GM12874 (cell line): ENCODE data around the gene HOXA11.

Experiments used
- CTCF ChIP-seq: IDR thresholded peaks from 2 replicates; pipeline ENCODE4 v1.5.1; 2011; ENCODE audit warnings: low read depth, mild to moderate bottlenecking, control low read depth, low read length, moderate library complexity; ENCODE audit not compliant: insufficient read depth

HOXA11 gene

GRCh38 chr7:27144781-27145164 is 40.3 kb downstream of the HOXA11 start:
- TF ChIP-seq CTCF = no peak

GRCh38 chr7:27143950-27144780 is 40.9 kb downstream of the HOXA11 start:
- TF ChIP-seq CTCF = no peak

- peak; percentile 73 for TF ChIP-seq CTCF
These were observed 41.7 kb downstream of the HOXA11 start, which contains the start of gene HOXA5 for GRCh38 chr7:27143023-27143949. Gene HOXA5 (minus strand): TSS chr7:27143681. CDS start chr7:27143607, 74 bp downstream.

- TF ChIP-seq CTCF = no peak
These were observed 42.4 kb downstream of the HOXA11 start for GRCh38 chr7:27142580-27143022.

- no peak for TF ChIP-seq CTCF
These were observed 43.0 kb downstream of the HOXA11 start for GRCh38 chr7:27141923-27142579.

GRCh38 chr7:27141137-27141922 is 43.7 kb downstream of the HOXA11 start:
- TF ChIP-seq CTCF = no peak
